HepG2 (cell line): ENCODE measurements around the gene SERINC1. TPM values are rescaled to one million over a fixed set of nuclear protein-coding genes. Genes with fewer than 3 reads are reported as not detected.

Source experiments
- DNMT1 ChIP-seq: sonication (generic); formaldehyde crosslinking; IDR thresholded peaks from 2 replicates; pipeline ENCODE4 v1.5.1; 2020; ENCODE audit warnings: mild to moderate bottlenecking, missing genetic modification reagents
- ETV5 ChIP-seq: IDR thresholded peaks from 2 replicates; pipeline ENCODE4 v1.6.1; 2018; ENCODE audit warnings: missing biosample characterization, missing genetic modification reagents, inconsistent platforms, borderline replicate concordance
- GPBP1L1 ChIP-seq: sonication (generic); formaldehyde crosslinking; IDR thresholded peaks from 2 replicates; pipeline ENCODE4 v1.5.0; 2020; ENCODE audit warnings: mild to moderate bottlenecking, missing genetic modification reagents
- GTF3A ChIP-seq: sonication (generic); formaldehyde crosslinking; conservative IDR thresholded peaks from 2 replicates; pipeline ENCODE4 v1.4.0; 2020; ENCODE audit warnings: mild to moderate bottlenecking, missing genetic modification reagents
- IKZF5 ChIP-seq: IDR thresholded peaks from 2 replicates; pipeline ENCODE4 v1.6.1; 2018; ENCODE audit warnings: missing genetic modification reagents, mild to moderate bottlenecking, missing compliant biosample characterization
- MAFG ChIP-seq: sonication (generic); formaldehyde crosslinking; IDR thresholded peaks from 2 replicates; pipeline ENCODE4 v1.5.1; 2020; ENCODE audit warnings: mild to moderate bottlenecking, missing genetic modification reagents
- MTF2 ChIP-seq: sonication (generic); formaldehyde crosslinking; IDR thresholded peaks from 2 replicates; pipeline ENCODE4 v1.5.0; 2020; ENCODE audit warnings: missing genetic modification reagents, borderline replicate concordance
- NFYC ChIP-seq: IDR thresholded peaks from 2 replicates; pipeline ENCODE4 v1.6.1; 2016; ENCODE audit warnings: missing genetic modification reagents, missing compliant biosample characterization
- PHF21A ChIP-seq: sonication (generic); formaldehyde crosslinking; IDR thresholded peaks from 2 replicates; pipeline ENCODE4 v1.5.0; 2020; ENCODE audit warnings: mild to moderate bottlenecking, missing genetic modification reagents
- SNAPC5 ChIP-seq: sonication (generic); formaldehyde crosslinking; IDR thresholded peaks from 2 replicates; pipeline ENCODE4 v1.8.1; 2023; ENCODE audit warnings: mild to moderate bottlenecking, missing genetic modification reagents, borderline replicate concordance
- SNRNP70 ChIP-seq: fragments of 200-400 bp; formaldehyde crosslinking; IDR thresholded peaks from 2 replicates; pipeline ENCODE4 v1.6.1; 2017; ENCODE audit warnings: mild to moderate bottlenecking, low read depth, low read length, moderate library complexity
- TEF ChIP-seq: sonication (generic); formaldehyde crosslinking; IDR thresholded peaks from 2 replicates; pipeline ENCODE4 v1.5.0; 2020; ENCODE audit warnings: missing genetic modification reagents
- TSC22D2 ChIP-seq: sonication (generic); formaldehyde crosslinking; IDR thresholded peaks from 2 replicates; pipeline ENCODE4 v1.5.1; 2020; ENCODE audit warnings: missing genetic modification reagents, mild to moderate bottlenecking, borderline replicate concordance
- U2AF1 ChIP-seq: fragments of 200-400 bp; formaldehyde crosslinking; optimal IDR thresholded peaks from 2 replicates; pipeline ENCODE3; 2017; ENCODE audit warnings: mild to moderate bottlenecking, low read depth, low read length
- YEATS4 ChIP-seq: sonication (generic); formaldehyde crosslinking; IDR thresholded peaks from 2 replicates; pipeline ENCODE4 v1.4.0; 2020; ENCODE audit warnings: missing genetic modification reagents, borderline replicate concordance
- ZFP90 ChIP-seq: sonication (generic); formaldehyde crosslinking; IDR thresholded peaks from 2 replicates; pipeline ENCODE4 v1.8.0; 2022; ENCODE audit warnings: missing genetic modification reagents, mild to moderate bottlenecking, inconsistent platforms, borderline replicate concordance
- ZNF121 ChIP-seq: sonication (generic); formaldehyde crosslinking; IDR thresholded peaks from 2 replicates; pipeline ENCODE4 v1.5.0; 2020; ENCODE audit warnings: mild to moderate bottlenecking, missing genetic modification reagents
- ZNF224 ChIP-seq: sonication (generic); formaldehyde crosslinking; IDR thresholded peaks from 2 replicates; pipeline ENCODE4 v1.5.0; 2020; ENCODE audit warnings: mild to moderate bottlenecking, missing genetic modification reagents
- ZNF235 ChIP-seq: sonication (generic); formaldehyde crosslinking; IDR thresholded peaks from 2 replicates; pipeline ENCODE4 v1.8.1; 2023; ENCODE audit warnings: mild to moderate bottlenecking, missing genetic modification reagents, borderline replicate concordance
- ZNF503 ChIP-seq: sonication (generic); formaldehyde crosslinking; IDR thresholded peaks from 2 replicates; pipeline ENCODE4 v1.4.0; 2020; ENCODE audit warnings: missing genetic modification reagents
- ZNF572 ChIP-seq: sonication (generic); formaldehyde crosslinking; IDR thresholded peaks from 2 replicates; pipeline ENCODE4 v1.5.1; 2020; ENCODE audit warnings: mild to moderate bottlenecking, missing genetic modification reagents
- ZNF644 ChIP-seq: IDR thresholded peaks from 2 replicates; pipeline ENCODE4 v1.6.1; 2016; ENCODE audit warnings: low read depth
- ZNF652 ChIP-seq: IDR thresholded peaks from 2 replicates; pipeline ENCODE4 v1.6.1; 2016; ENCODE audit warnings: low read depth, borderline replicate concordance
- polyA plus RNA-seq, 8 experiments: library from polyadenylated mRNA; depleted of rRNA in 3 of 8; stranded (reverse) in 7 of 8; unstranded in 1 of 8; fragments of >200 nt; fragmentation: Illumina TruSeq in 4 of 8; extraction: Trizol in 4 of 8; gene quantifications; 2 replicates each; pipeline versions ENCODE4 v1.2.1 to v1.2.3, GENCODE V29; 2011 to 2016; ENCODE audit warnings: low read depth in 4 of 8, missing spikeins in 1 of 8, mixed read lengths in 1 of 8; ENCODE audit not compliant: insufficient read depth in 1 of 8
- total RNA-seq, 5 experiments: library from RNA; depleted of rRNA; stranded (reverse); fragments of >200 nt; fragmentation: Illumina TruSeq; extraction: Trizol; gene quantifications; 2 replicates each; pipeline ENCODE4 v1.2.3, GENCODE V29; 2016; ENCODE audit warnings: low read depth in 1 of 5

SERINC1 gene
- total and polyA plus RNA-seq, 2 of the 13 experiments (the other 11 are each of a cell fraction or from before 2014, with no cell fraction given) = 93.5 to 112 TPM

GRCh38 chr6:122399348-122400120, 72.1 kb downstream of the SERINC1 start, which contains the start of gene HSF2 (continued):
- TF ChIP-seq ZNF503 (CRISPR knock-in tag) (peak; percentile 68; the same call in 1 of the 2 replicates), ZNF572 (CRISPR knock-in tag) (no peak), U2AF1 (peak; percentile 90), TSC22D2 (CRISPR knock-in tag) (peak; percentile 28; the same call in 1 of the 2 replicates), YEATS4 (CRISPR knock-in tag) (peak; percentile 97), ZNF652 (no peak), MTF2 (CRISPR knock-in tag) (peak; percentile 90; the same call in 1 of the 2 replicates), IKZF5 (CRISPR knock-in tag) (peak; percentile 66; the same call in 1 of the 2 replicates), ZNF121 (CRISPR knock-in tag) (no peak; the same call in 1 of the 2 replicates), NFYC (peak; percentile 88), ZNF644 (CRISPR knock-in tag) (peak; percentile 35; the same call in 1 of the 2 replicates), GPBP1L1 (CRISPR knock-in tag) (no peak), GTF3A (0 out of 2 replicates have a peak, but pooled peaks have one; percentile 4), ZFP90 (CRISPR knock-in tag) (peak; percentile 91), ZNF235 (CRISPR knock-in tag) (peak; percentile 94), TEF (CRISPR knock-in tag) (peak; percentile 76; the same call in 1 of the 2 replicates), ZNF224 (CRISPR knock-in tag) (no peak), MAFG (CRISPR knock-in tag) (no peak), SNRNP70 (no peak), SNAPC5 (CRISPR knock-in tag) (peak; percentile 60; the same call in 1 of the 2 replicates), PHF21A (CRISPR knock-in tag) (peak; percentile 71), ETV5 (no peak), DNMT1 (peak; percentile 49; the same call in 1 of the 2 replicates)
